Erythroblast (primary cell): Measurements from ENCODE around the gene MUC4.

Experiments used
- GATA1 ChIP-seq: IDR thresholded peaks from 2 replicates; pipeline ENCODE4 v1.6.1; 2011; ENCODE audit warnings: low read depth, mild to moderate bottlenecking, control low read depth, low read length, moderate library complexity
- POLR2A ChIP-seq: IDR thresholded peaks from 2 replicates; pipeline ENCODE4 v1.6.1; 2011; ENCODE audit warnings: mild to moderate bottlenecking, low read length

GRCh38 chr3:195796795-195797194 is 14.9 kb downstream of the MUC4 start:
- no peak for TF ChIP-seq POLR2A
- TF ChIP-seq GATA1 = no peak
